Tibial artery (tissue), 4 donors: ENCODE measurements around the gene ATP2A3.
A peak's percentile ranks its signal among the peaks of the same experiment; 100 is the strongest.

ENCODE experiments used
- DNase-seq, 2 donors: peaks; one replicate each; pipeline ENCODE4 v3.0.0-alpha.2; 2019
- H3K27ac ChIP-seq, 2 donors: fragments of 200-600 bp; sonication (generic) in 1 of 2; 1 replicate in 1 of 2; 2 replicates in 1 of 2; pipeline ENCODE4 v1.5.1; 2018 to 2019; ENCODE audit warnings: mild to moderate bottlenecking in 1 of 2
- H3K27me3 ChIP-seq, 2 donors: fragments of 200-600 bp; sonication (generic) in 1 of 2; one replicate each; pipeline versions ENCODE4 v1.5.1 to v1.6.0; 2016 to 2019
- H3K36me3 ChIP-seq, 3 donors: fragments of 200-600 bp; sonication (generic) in 2 of 3; one replicate each; pipeline ENCODE4 v1.5.1; 2016 to 2019; ENCODE audit warnings: mild to moderate bottlenecking in 2 of 3
- H3K4me1 ChIP-seq, 4 donors: fragments of 200-600 bp; sonication (generic) in 2 of 4; 1 replicate in 3 of 4; 2 replicates in 1 of 4; pipeline ENCODE4 v1.5.1; 2016 to 2019
- H3K4me3 ChIP-seq, 2 donors: fragments of 200-600 bp; sonication (generic) in 1 of 2; 1 replicate in 1 of 2; 2 replicates in 1 of 2; pipeline ENCODE4 v1.5.1; 2018 to 2019; ENCODE audit warnings: mild to moderate bottlenecking in 2 of 2
- H3K9me3 ChIP-seq, 3 donors: fragments of 200-600 bp; sonication (generic) in 1 of 3; one replicate each; pipeline ENCODE4 v1.5.1; 2016 to 2019
- intact Hi-C: fragments of 100-400 bp; cut with DNase I; formaldehyde crosslinking; loops from one replicate; pipeline ENCODE4 v1.15.0; 2023; ENCODE audit warnings: low total_unique reads
- TF ChIP-seq, protein P1 (sequence below), 2 experiments: fragments of 200-600 bp in 1 of 2; fragments of 450-650 bp in 1 of 2; IDR thresholded peaks; one replicate each; pipeline ENCODE4 v1.5.1; 2017 to 2019; ENCODE audit warnings: antibody characterized with exemption in 2 of 2, mild to moderate bottlenecking in 1 of 2, moderate library complexity in 1 of 2

Gene ATP2A3

DNA sequence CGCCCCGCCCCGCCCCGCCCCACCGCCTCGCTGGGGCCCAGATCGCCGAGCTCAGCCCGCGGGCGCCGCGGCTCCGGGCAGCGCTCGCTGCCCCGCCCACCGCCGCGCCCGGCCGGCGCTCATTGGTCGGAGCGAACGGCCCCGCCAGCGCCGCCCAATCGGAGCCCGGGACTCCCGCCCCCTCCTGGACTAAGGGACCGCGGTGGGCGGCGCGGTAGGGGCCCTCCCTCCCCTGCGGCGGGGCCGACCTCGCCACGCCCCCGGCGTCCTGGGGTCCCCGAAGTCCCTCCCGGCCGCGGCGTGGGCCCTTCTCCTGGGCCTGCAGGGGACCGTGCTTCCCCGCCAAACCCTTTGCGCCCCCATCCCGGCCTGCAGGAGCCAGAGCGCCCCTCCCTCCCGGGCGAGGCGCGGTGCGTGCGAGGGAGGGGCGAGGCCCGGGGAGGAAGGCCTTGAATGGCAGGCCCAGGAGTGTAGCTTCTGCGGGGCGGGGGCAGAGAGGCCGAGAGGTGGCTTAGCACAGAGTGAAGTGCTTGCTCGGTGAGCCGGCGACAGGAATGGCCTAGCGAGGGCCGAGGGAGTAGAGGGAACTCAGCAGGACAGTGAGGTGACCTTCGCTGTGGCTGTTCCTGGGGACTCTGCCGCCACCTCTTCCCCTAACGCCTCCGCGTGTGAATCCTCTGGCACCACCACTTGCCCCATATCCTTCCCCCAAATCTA, 71.1 kb downstream of the ATP2A3 start, which contains the start of gene CAMKK1:
Gene CAMKK1, minus strand, starts transcription at position 51 of the 717 bp plus-strand sequence. CDS start 7,366 bp downstream, outside the sequence.
- intact Hi-C loops: no loop called here
- H3K27me3 ChIP-seq: no peaks in the 10 kb centered on the region
- peak within 1 kb of the TSS; percentile 64 for H3K4me3 ChIP-seq
- peak within 1 kb of the TSS; percentile 77 to 78 for H3K27ac ChIP-seq
- no peaks in the 10 kb centered on the region for H3K9me3 ChIP-seq
- peaks cover 0 to 13% (median 5%) of the 10 kb centered on the region in 3 donors for H3K36me3 ChIP-seq
- peaks cover 0 to 75% (median 60%) of the 10 kb centered on the region in 4 donors for H3K4me1 ChIP-seq
- peak; percentile 85 to 94 for DNase-seq
- TF ChIP-seq, protein P1, sequence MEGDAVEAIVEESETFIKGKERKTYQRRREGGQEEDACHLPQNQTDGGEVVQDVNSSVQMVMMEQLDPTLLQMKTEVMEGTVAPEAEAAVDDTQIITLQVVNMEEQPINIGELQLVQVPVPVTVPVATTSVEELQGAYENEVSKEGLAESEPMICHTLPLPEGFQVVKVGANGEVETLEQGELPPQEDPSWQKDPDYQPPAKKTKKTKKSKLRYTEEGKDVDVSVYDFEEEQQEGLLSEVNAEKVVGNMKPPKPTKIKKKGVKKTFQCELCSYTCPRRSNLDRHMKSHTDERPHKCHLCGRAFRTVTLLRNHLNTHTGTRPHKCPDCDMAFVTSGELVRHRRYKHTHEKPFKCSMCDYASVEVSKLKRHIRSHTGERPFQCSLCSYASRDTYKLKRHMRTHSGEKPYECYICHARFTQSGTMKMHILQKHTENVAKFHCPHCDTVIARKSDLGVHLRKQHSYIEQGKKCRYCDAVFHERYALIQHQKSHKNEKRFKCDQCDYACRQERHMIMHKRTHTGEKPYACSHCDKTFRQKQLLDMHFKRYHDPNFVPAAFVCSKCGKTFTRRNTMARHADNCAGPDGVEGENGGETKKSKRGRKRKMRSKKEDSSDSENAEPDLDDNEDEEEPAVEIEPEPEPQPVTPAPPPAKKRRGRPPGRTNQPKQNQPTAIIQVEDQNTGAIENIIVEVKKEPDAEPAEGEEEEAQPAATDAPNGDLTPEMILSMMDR (IDR thresholded peaks at IDR 0.05): no peak

DNA sequence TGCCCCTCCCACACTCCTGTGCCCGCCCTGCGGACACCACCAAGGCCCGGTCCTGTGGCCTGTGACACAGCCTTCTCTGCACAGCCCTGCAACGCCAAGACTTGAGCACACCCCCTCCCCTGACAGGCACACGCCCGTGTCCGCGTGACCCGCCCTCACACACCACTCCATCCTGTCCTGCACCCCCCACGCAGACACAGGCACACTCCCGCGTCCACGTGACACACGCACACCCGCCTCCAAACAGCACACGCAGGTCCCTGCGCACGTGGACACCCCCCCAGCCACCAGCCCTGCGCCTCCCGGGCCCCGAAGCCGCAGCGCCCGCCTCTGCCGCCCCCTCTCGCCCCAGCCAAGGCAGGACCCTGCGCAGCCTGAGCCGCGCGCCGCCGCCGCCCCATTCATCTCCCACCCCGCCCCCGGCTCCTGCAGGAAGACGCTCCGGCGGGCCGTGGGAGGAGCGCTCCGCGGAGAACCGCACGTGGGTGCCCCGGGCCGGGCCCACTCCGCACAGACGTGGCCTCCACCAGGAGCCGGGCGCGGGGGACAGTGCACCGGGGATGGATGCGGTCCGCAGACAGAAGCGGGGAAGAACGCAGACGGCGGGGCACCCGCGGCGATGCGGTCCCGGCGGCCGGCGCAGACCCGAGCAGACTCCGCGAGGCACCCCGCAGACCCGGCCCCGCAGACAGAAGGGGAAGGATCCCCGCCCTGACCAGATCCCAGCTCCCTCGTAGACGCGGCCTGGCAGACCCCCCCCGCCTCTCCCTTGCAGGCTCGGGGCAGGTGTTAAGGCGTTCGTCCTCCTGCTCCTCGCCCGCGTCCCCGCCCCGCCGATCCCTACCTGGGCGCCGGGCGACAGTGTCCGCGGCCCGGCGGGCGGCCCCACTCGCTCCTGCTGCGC, 71.9 kb downstream of the ATP2A3 start:
- DNase-seq: peak; percentile 93 to 96
- peaks cover 0 to 4% (median 0%) of the 10 kb centered on the region in 3 donors for H3K36me3 ChIP-seq
- intact Hi-C loops: no loop called here
- H3K27me3 ChIP-seq: no peaks in the 10 kb centered on the region
- TF ChIP-seq, protein P1 (IDR thresholded peaks at IDR 0.05): no peak
- H3K9me3 ChIP-seq: no peaks in the 10 kb centered on the region
- peak overlapping the region; percentile 64 for H3K4me3 ChIP-seq
- peak overlapping the region; percentile 75 to 78 for H3K27ac ChIP-seq
- H3K4me1 ChIP-seq: peaks cover 0 to 79% (median 64%) of the 10 kb centered on the region in 4 donors

DNA sequence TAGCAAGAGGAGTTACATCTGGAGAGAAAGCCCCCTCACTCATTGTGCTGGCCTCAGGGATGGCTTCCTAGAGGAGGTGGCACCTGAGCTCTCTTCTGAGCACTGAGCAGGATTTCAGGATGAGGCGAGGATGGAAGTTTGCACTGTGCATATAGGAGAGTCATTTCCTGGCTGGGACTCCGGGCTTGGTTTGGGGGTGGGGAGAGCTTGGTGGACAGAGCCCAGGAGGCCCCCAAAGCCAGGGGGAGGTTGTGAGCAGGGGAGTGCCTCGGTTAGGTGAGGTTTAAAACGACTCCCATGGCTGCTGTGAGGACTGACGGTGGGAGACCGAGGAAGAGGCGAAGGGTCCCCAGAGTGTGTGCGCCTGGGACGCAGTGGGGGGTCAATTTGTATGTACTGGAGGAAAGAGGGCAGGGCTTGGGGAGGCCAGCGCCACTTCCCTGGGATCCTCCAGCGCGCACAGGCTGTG, 72.6 kb downstream of the ATP2A3 start:
- Histone ChIP-seq H3K4me1 (peaks cover 0 to 79% (median 65%) of the 10 kb centered on the region in 4 donors), H3K27ac (peak overlapping the region; percentile 75 to 78), H3K9me3 (no peaks in the 10 kb centered on the region), H3K4me3 (peak overlapping the region; percentile 64), H3K27me3 (no peaks in the 10 kb centered on the region), H3K36me3 (no peaks in the 10 kb centered on the region)
- TF ChIP-seq, protein P1 (IDR thresholded peaks at IDR 0.05): no peak
- DNase-seq: no peak
- intact Hi-C loops: no loop called here

DNA sequence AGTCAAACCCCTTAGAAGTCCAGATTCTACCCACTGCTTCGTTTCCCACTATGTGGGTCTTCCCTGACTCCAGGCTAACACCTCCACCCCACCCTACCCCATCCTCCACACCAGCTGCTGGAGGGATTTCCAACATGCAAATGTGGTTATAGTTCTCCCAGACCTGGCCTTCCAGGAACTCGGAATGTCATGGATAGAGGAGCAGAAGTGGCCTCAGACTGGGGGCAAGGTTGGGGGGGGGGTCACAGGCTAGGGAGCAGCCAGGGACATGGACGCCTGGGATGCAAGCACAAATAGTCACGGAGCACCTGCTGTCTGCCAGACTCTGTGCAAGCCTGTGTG, 73.4 kb downstream of the ATP2A3 start:
- H3K4me3 ChIP-seq: no peak overlapping the region
- peak overlapping the region; percentile 75 to 78 for H3K27ac ChIP-seq
- intact Hi-C loops: no loop called here
- no peaks in the 10 kb centered on the region for H3K36me3 ChIP-seq
- TF ChIP-seq, protein P1 (IDR thresholded peaks at IDR 0.05): no peak
- peaks cover 0 to 75% (median 62%) of the 10 kb centered on the region in 4 donors for H3K4me1 ChIP-seq
- no peaks in the 10 kb centered on the region for H3K27me3 ChIP-seq
- H3K9me3 ChIP-seq: no peaks in the 10 kb centered on the region
- DNase-seq: no peak

DNA sequence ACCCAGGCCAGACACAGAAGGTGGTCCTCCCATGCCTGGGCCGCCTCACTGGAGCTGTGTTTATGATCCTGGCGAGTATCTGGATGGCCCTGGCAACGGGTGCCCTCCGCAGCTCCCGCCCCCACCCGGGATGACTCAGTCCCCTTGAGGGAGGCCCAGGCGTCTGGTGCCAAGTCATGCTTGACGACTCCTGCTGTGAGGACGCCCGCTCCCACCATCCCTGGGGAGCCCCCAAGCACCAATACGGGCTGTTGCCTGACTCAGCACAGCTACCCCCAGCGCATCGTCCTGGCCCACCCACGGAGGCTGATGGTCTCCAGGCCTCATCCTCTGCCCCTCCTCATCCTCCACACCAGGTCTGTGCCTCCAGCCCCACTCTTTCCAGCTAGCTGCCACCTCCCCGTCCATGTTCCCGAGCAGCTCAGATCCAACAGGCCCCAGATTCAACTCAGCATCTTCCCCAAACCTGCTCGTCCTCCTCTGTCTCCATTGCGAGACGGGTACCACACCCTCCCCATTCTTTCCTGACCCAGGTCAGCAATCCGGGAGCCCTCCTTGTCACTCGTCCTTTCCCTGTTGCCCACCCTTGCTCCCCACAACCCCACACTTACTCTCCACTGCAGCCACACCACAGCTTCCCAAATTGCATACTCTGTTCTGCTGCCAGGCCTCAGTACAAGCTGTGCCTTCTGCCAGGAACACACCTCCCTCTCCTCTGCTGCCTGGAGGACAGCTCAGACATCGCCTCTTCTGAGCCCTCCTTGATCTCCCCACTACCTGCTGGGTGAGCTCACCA, 74.0 kb downstream of the ATP2A3 start:
- DNase-seq: peak; percentile 82 to 98
- H3K4me3 ChIP-seq: no peak overlapping the region
- H3K9me3 ChIP-seq: no peaks in the 10 kb centered on the region
- H3K27ac ChIP-seq: peak overlapping the region; percentile 75 to 78
- TF ChIP-seq, protein P1 (IDR thresholded peaks at IDR 0.05): no peak
- H3K36me3 ChIP-seq: peaks cover 0 to 3% (median 2%) of the 10 kb centered on the region in 3 donors
- intact Hi-C loops: no loop called here
- peaks cover 0 to 75% (median 61%) of the 10 kb centered on the region in 4 donors for H3K4me1 ChIP-seq
- no peaks in the 10 kb centered on the region for H3K27me3 ChIP-seq
